ENCODE data around the gene NCAM2. TPM values are rescaled to one million over a fixed set of nuclear protein-coding genes. Genes with fewer than 3 reads are reported as not detected.

NCAM2 gene
- total RNA-seq, 4 donors from 2014 or later: 0.67 to 0.95 TPM; not detected in 2

- no peaks in the 10 kb centered on the region for H3K27me3 ChIP-seq
- 69 to 71% methylated on average over 3 of the region's 3 CpGs for WGBS, 2 donors
- H3K4me3 ChIP-seq: no peak overlapping the region
- no peak for DNase-seq
- TF ChIP-seq, protein P1, sequence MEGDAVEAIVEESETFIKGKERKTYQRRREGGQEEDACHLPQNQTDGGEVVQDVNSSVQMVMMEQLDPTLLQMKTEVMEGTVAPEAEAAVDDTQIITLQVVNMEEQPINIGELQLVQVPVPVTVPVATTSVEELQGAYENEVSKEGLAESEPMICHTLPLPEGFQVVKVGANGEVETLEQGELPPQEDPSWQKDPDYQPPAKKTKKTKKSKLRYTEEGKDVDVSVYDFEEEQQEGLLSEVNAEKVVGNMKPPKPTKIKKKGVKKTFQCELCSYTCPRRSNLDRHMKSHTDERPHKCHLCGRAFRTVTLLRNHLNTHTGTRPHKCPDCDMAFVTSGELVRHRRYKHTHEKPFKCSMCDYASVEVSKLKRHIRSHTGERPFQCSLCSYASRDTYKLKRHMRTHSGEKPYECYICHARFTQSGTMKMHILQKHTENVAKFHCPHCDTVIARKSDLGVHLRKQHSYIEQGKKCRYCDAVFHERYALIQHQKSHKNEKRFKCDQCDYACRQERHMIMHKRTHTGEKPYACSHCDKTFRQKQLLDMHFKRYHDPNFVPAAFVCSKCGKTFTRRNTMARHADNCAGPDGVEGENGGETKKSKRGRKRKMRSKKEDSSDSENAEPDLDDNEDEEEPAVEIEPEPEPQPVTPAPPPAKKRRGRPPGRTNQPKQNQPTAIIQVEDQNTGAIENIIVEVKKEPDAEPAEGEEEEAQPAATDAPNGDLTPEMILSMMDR (IDR thresholded peaks at IDR 0.05): no peak
- TF ChIP-seq POLR2A (IDR thresholded peaks at IDR 0.05): no peak
- H3K27ac ChIP-seq: no peak overlapping the region
- intact Hi-C loops (cut with DNase I): no loop called here
- H3K9me3 ChIP-seq: no peaks in the 10 kb centered on the region
- no peaks in the 10 kb centered on the region for H3K4me1 ChIP-seq
- H3K36me3 ChIP-seq: no peaks in the 10 kb centered on the region
Measured at GRCh38 chr21:21074305-21074704, 76.1 kb downstream of the NCAM2 start.

DNA sequence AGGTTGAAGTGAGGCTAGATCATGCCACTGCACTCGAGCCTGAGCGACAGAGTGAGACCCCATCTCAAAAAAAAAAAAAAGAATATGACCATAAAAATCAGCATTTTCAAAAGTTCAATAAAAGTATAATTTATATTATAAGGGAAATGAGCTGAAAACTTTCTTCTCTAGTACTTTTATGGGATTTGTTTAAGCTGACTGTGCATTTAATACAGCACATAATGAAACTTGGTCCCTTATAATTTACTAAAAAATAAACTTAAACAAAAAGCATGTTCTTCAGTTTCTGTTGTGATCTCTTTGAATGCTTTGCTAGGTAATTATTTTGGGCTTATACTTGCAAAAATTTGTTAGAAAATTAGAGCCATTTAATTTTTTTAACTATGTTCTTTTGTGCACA lies 77.8 kb downstream of the NCAM2 start:
- TF ChIP-seq POLR2A (IDR thresholded peaks at IDR 0.05): no peak
- TF ChIP-seq, protein P1 (IDR thresholded peaks at IDR 0.05): no peak
- DNase-seq: no peak
- Histone ChIP-seq H3K27ac (no peak overlapping the region), H3K4me3 (no peak overlapping the region), H3K4me1 (no peaks in the 10 kb centered on the region), H3K9me3 (no peaks in the 10 kb centered on the region), H3K27me3 (no peaks in the 10 kb centered on the region), H3K36me3 (no peaks in the 10 kb centered on the region)
- intact Hi-C loops (cut with DNase I): no loop called here
- WGBS, 2 donors: 62 to 74% methylated on average over 2 of the region's 2 CpGs

DNA sequence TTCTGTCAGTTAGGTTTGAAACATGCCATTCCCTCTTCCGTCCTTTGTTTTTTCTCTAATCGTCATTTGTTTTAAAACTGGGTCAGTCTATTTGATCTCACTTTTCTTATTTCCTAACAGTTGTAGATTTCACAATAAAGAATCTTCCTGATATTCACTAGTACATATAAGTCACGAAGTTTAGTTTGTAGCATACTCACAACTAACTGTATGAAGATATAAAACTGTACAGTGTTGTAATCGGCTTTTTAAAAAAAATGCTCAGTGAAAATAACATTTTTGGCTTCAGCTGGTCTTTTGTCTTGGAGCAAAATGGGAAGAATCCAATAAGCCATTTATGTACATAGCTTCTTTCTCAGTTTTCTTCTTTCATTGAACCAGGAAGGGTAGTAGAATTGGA lies 78.3 kb downstream of the NCAM2 start:
- intact Hi-C loops (cut with DNase I): no loop called here
- H3K4me3 ChIP-seq: no peak overlapping the region
- no peaks in the 10 kb centered on the region for H3K27me3 ChIP-seq
- WGBS, 2 donors: 41 to 48% methylated on average over 4 of the region's 4 CpGs
- H3K9me3 ChIP-seq: no peaks in the 10 kb centered on the region
- no peaks in the 10 kb centered on the region for H3K36me3 ChIP-seq
- TF ChIP-seq POLR2A (IDR thresholded peaks at IDR 0.05): no peak
- TF ChIP-seq, protein P1 (IDR thresholded peaks at IDR 0.05): no peak
- no peaks in the 10 kb centered on the region for H3K4me1 ChIP-seq
- DNase-seq: no peak
- H3K27ac ChIP-seq: no peak overlapping the region

- intact Hi-C loops (cut with DNase I): no loop called here
- Histone ChIP-seq H3K27me3 (no peaks in the 10 kb centered on the region), H3K4me3 (no peak overlapping the region), H3K4me1 (no peaks in the 10 kb centered on the region), H3K27ac (no peak overlapping the region), H3K9me3 (no peaks in the 10 kb centered on the region), H3K36me3 (no peaks in the 10 kb centered on the region)
- no peak for DNase-seq
- TF ChIP-seq, protein P1 (IDR thresholded peaks at IDR 0.05): no peak
- no peak for TF ChIP-seq POLR2A (IDR thresholded peaks at IDR 0.05)
Measured at GRCh38 chr21:21079646-21080045, 81.4 kb downstream of the NCAM2 start.

- DNase-seq: no peak
- H3K4me3 ChIP-seq: no peak overlapping the region
- 36 to 52% methylated on average over 1 of the region's 1 CpG for WGBS, 2 donors
- no peaks in the 10 kb centered on the region for H3K4me1 ChIP-seq
- H3K27me3 ChIP-seq: no peaks in the 10 kb centered on the region
- TF ChIP-seq, protein P1 (IDR thresholded peaks at IDR 0.05): no peak
- TF ChIP-seq POLR2A (IDR thresholded peaks at IDR 0.05): no peak
- intact Hi-C loops (cut with DNase I): no loop called here
- H3K36me3 ChIP-seq: no peaks in the 10 kb centered on the region
- no peak overlapping the region for H3K27ac ChIP-seq
- no peaks in the 10 kb centered on the region for H3K9me3 ChIP-seq
Measured at GRCh38 chr21:21084179-21084578, 86.0 kb downstream of the NCAM2 start.

Measured in esophagus squamous epithelium (tissue), 5 donors.